HCT116 (cell line): ENCODE results near the gene BTBD16. TPM values are rescaled to one million over a fixed set of nuclear protein-coding genes. Genes with fewer than 3 reads are reported as not detected.

ENCODE experiments used
- ATAC-seq: fragments of 200-7000 bp; cut with Tn5 transposase; 2 replicates; pipeline ENCODE4 v1.9.1; 2020; ENCODE audit warnings: mild to moderate bottlenecking, moderate library complexity
- BruUV-seq: library from RNA; stranded (reverse); fragments of 400-500 nt; replicated peaks from 2 replicates; lab custom pipeline; 2021; lab: Mats Ljungman, UMichigan
- CTCF ChIA-PET: fragments of 300-600 bp; sonication (Branson Sonifier 250); formaldehyde crosslinking; loops from one replicate; lab custom pipeline; 2021; ENCODE audit warnings: antibody characterized with exemption; lab: Charles Lee
- POLR2A ChIA-PET: fragments of 300-600, 350-600 bp; sonication (Branson Sonifier 250); formaldehyde crosslinking; loops from one replicate; lab custom pipeline; 2021; ENCODE audit warnings: antibody characterized with exemption; lab: Charles Lee
- RAD21 ChIA-PET, 2 experiments: fragments of 300-600 bp; sonication (Branson Sonifier 250); formaldehyde crosslinking; loops; one replicate each; lab custom pipeline; 2023; ENCODE audit warnings: low total read pairs in 2 of 2; ENCODE audit not compliant: uncharacterized antibody in 2 of 2, unreplicated experiment in 2 of 2, low non-redundant PET in 1 of 2; lab: Charles Lee
- DNase-seq: peaks from one replicate; pipeline ENCODE4 v3.0.0-alpha.2; 2010; ENCODE audit warnings: low read depth, low spot score
- H2AFZ ChIP-seq: fragments of 200-600 bp; shearing (Covaris generic), sonication (generic); 2 replicates; pipeline ENCODE4 v1.6.1; 2017; ENCODE audit warnings: low read depth, mixed run types, mixed read lengths, antibody characterized with exemption, low read length; ENCODE audit not compliant: poor library complexity, severe bottlenecking
- H3K27ac ChIP-seq: 2 replicates; pipeline ENCODE4 v1.5.1; 2012; ENCODE audit warnings: low read depth, low read length
- H3K27me3 ChIP-seq: fragments of 200-600 bp; sonication (generic); 2 replicates; pipeline ENCODE4 v1.6.1; 2016; ENCODE audit warnings: mixed run types, low read length, mixed read lengths; ENCODE audit not compliant: insufficient read depth
- H3K36me3 ChIP-seq, 2 experiments: fragments of 200-500 bp in 1 of 2; fragments of 200-600 bp in 1 of 2; sonication (Bioruptor generic) in 1 of 2; sonication (generic) in 1 of 2; 2 replicates each; pipeline versions ENCODE4 v1.5.1 to v1.6.1; 2014 to 2016; ENCODE audit warnings: low read length in 2 of 2, inconsistent platforms in 1 of 2, mixed read lengths in 1 of 2, mixed run types in 1 of 2; ENCODE audit not compliant: insufficient read depth in 2 of 2, control insufficient read depth in 1 of 2
- H3K4me1 ChIP-seq, 2 experiments: fragments of 200-600 bp in 1 of 2; sonication (generic) in 1 of 2; 2 replicates each; pipeline versions ENCODE4 v1.5.1 to v1.6.1; 2012 to 2017; ENCODE audit warnings: low read length in 2 of 2, inconsistent platforms in 1 of 2, mild to moderate bottlenecking in 1 of 2, mixed read lengths in 1 of 2, mixed run types in 1 of 2, moderate library complexity in 1 of 2; ENCODE audit not compliant: insufficient read depth in 2 of 2, control insufficient read depth in 1 of 2
- H3K4me2 ChIP-seq: fragments of 200-600 bp; sonication (generic); 2 replicates; pipeline ENCODE4 v1.6.1; 2017; ENCODE audit warnings: mixed run types, low read length, mixed read lengths
- H3K4me3 ChIP-seq, 2 experiments: fragments of 200-600 bp in 1 of 2; sonication (generic) in 1 of 2; replicated peaks in 1 of 2; 2 replicates each; pipeline ENCODE4 v1.5.1; 2011 to 2016; ENCODE audit warnings: low read length in 2 of 2, control low read depth in 1 of 2, low read depth in 1 of 2, mild to moderate bottlenecking in 1 of 2, mixed read lengths in 1 of 2, mixed run types in 1 of 2
- H3K79me2 ChIP-seq: fragments of 200-600 bp; sonication (generic); 2 replicates; pipeline ENCODE4 v1.6.1; 2017; ENCODE audit warnings: mild to moderate bottlenecking, mixed run types, low read length, moderate library complexity, mixed read lengths; ENCODE audit not compliant: insufficient read depth
- H3K9ac ChIP-seq: fragments of 200-600 bp; sonication (generic); 2 replicates; pipeline ENCODE4 v1.6.1; 2016; ENCODE audit warnings: low read length, mixed read lengths
- H3K9me2 ChIP-seq: fragments of 200-600 bp; sonication (generic), shearing (Covaris generic); 2 replicates; pipeline ENCODE4 v1.6.1; 2017; ENCODE audit warnings: mixed run types, mild to moderate bottlenecking, moderate library complexity; ENCODE audit not compliant: insufficient read depth
- H3K9me3 ChIP-seq, 2 experiments: fragments of 200-500 bp in 1 of 2; fragments of 200-600 bp in 1 of 2; sonication (Bioruptor generic) in 1 of 2; sonication (generic) in 1 of 2; 2 replicates each; pipeline ENCODE4 v1.6.1; 2014 to 2017; ENCODE audit warnings: low read length in 2 of 2, mixed read lengths in 2 of 2, inconsistent platforms in 1 of 2, low read depth in 1 of 2, mild to moderate bottlenecking in 1 of 2, mixed run types in 1 of 2, moderate library complexity in 1 of 2; ENCODE audit not compliant: control insufficient read depth in 1 of 2, insufficient read depth in 1 of 2
- H4K20me1 ChIP-seq: fragments of 200-600 bp; sonication (generic), shearing (Covaris generic); 2 replicates; pipeline ENCODE4 v1.6.1; 2017; ENCODE audit warnings: mixed run types, mild to moderate bottlenecking, moderate library complexity; ENCODE audit not compliant: insufficient read depth
- ATF3 ChIP-seq: IDR thresholded peaks from 2 replicates; pipeline ENCODE4 v1.6.1; 2012
- CBX3 ChIP-seq: IDR thresholded peaks from 2 replicates; pipeline ENCODE4 v1.6.1; 2012; ENCODE audit warnings: low read depth
- CEBPB ChIP-seq: IDR thresholded peaks from 2 replicates; pipeline ENCODE4 v1.6.1; 2012; ENCODE audit warnings: low read depth
- CTCF ChIP-seq, 3 experiments: fragments of 200-600 bp in 1 of 3; sonication (generic) in 1 of 3; IDR thresholded peaks in 2 of 3; conservative IDR thresholded peaks in 1 of 3; 2 replicates each; pipeline ENCODE4 v1.5.1; 2012 to 2017; ENCODE audit warnings: low read depth in 2 of 3, low read length in 2 of 3, antibody characterized with exemption in 1 of 3, borderline replicate concordance in 1 of 3, control low read depth in 1 of 3, mild to moderate bottlenecking in 1 of 3, mixed read lengths in 1 of 3, mixed run types in 1 of 3, moderate library complexity in 1 of 3; ENCODE audit not compliant: insufficient read depth in 1 of 3
- EGR1 ChIP-seq: IDR thresholded peaks from 2 replicates; pipeline ENCODE4 v1.6.1; 2012; ENCODE audit warnings: low read depth
- ELF1 ChIP-seq: IDR thresholded peaks from 2 replicates; pipeline ENCODE4 v1.6.1; 2012; ENCODE audit warnings: low read depth, borderline replicate concordance
- EZH2phosphoT487 ChIP-seq: fragments of 200-600 bp; IDR thresholded peaks from 2 replicates; pipeline ENCODE4 v1.6.1; 2018; ENCODE audit warnings: antibody characterized with exemption, borderline replicate concordance
- JUND ChIP-seq: IDR thresholded peaks from 2 replicates; pipeline ENCODE4 v1.6.1; 2012
- POLR2A ChIP-seq: IDR thresholded peaks from 2 replicates; pipeline ENCODE4 v1.7.0; 2011; ENCODE audit warnings: borderline replicate concordance; ENCODE audit not compliant: insufficient read depth, insufficient read length; ENCODE audit errors: extremely low read depth
- POLR2AphosphoS5 ChIP-seq: IDR thresholded peaks from 2 replicates; pipeline ENCODE4 v1.6.1; 2011; ENCODE audit warnings: mild to moderate bottlenecking, low read depth, low read length, moderate library complexity
- SIN3A ChIP-seq: IDR thresholded peaks from 2 replicates; pipeline ENCODE4 v1.6.1; 2012; ENCODE audit warnings: low read depth
- SP1 ChIP-seq: IDR thresholded peaks from 2 replicates; pipeline ENCODE4 v1.6.1; 2012; ENCODE audit warnings: low read depth
- SRF ChIP-seq: IDR thresholded peaks from 2 replicates; pipeline ENCODE4 v1.6.1; 2012; ENCODE audit warnings: low read depth
- TCF7L2 ChIP-seq: IDR thresholded peaks from 2 replicates; pipeline ENCODE4 v1.7.0; 2011; ENCODE audit warnings: borderline replicate concordance, inconsistent platforms; ENCODE audit not compliant: insufficient read depth, insufficient read length; ENCODE audit errors: extremely low read depth
- ZBTB33 ChIP-seq: IDR thresholded peaks from 2 replicates; pipeline ENCODE4 v1.6.1; 2011; ENCODE audit warnings: mild to moderate bottlenecking, low read length, moderate library complexity; ENCODE audit not compliant: insufficient replicate concordance; ENCODE audit errors: extremely low read depth
- ZFX ChIP-seq: fragments of 450-650 bp; IDR thresholded peaks from 2 replicates; pipeline ENCODE4 v1.6.1; 2017
- ZNF274 ChIP-seq: fragments of 200-500 bp; sonication (Bioruptor generic); IDR thresholded peaks from 2 replicates; pipeline ENCODE4 v1.6.1; 2014; ENCODE audit warnings: mild to moderate bottlenecking, low read depth, low read length, inconsistent platforms
- intact Hi-C: fragments of 100-400 bp; cut with micrococcal nuclease; formaldehyde crosslinking; loops from 2 replicates; pipeline ENCODE4 v1.10.0; 2022
- total RNA-seq: library from RNA; stranded (reverse); gene quantifications from one replicate; pipeline ENCODE4 v1.2.1, GENCODE V29; 2021; ENCODE audit not compliant: unreplicated experiment

BTBD16 gene
- total RNA-seq, 1 experiment from 2014 or later = 0.27 TPM

DNA sequence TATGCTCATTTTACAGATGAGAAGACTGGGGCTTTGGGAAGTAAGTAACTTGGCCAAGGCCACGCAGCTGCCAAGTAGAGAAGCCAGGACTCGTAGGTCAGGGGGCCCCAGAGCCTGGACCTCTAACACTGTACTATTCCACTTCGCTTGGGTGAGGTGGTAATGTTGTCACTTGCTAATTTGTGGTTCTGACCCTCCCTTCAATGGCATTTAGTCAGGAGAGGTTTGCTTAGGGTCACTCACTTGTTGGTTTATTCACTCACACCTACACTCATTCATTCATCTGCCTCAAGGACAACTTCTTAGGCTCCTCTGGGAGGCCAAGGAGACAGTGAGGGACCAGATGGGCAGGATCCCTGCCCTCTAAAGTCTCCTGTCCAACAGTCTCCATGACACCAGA is 21.3 kb downstream of the BTBD16 start:
- no peaks in the 10 kb centered on the region for H3K27me3 ChIP-seq
- H3K4me3 ChIP-seq = no peak overlapping the region
- TF ChIP-seq CEBPB (no peak), CTCF (IDR thresholded peaks at IDR 0.05 in 2 of 3, conservative IDR thresholded peaks at IDR 0.05 in 1 of 3; ENCODE audit: borderline replicate concordance in 1 of 3, insufficient read depth in 1 of 3, low read depth in 2 of 3, low read length in 2 of 3) (no peak), SIN3A (no peak), SRF (no peak), ATF3 (no peak), ZBTB33 (no peak), EGR1 (no peak), POLR2A (no peak), CBX3 (no peak), POLR2AphosphoS5 (no peak), JUND (no peak), ZFX (no peak), EZH2phosphoT487 (no peak), ZNF274 (no peak), SP1 (no peak), TCF7L2 (no peak), ELF1 (no peak)
- H3K79me2 ChIP-seq = no peaks in the 10 kb centered on the region
- no peak overlapping the region for H3K9ac ChIP-seq
- POLR2A ChIA-PET = no interaction called here
- CTCF ChIA-PET = no interaction called here
- intact Hi-C loops = no loop called here
- no peaks in the 10 kb centered on the region for H4K20me1 ChIP-seq
- peaks cover under 1 to 23% of the 10 kb centered on the region in 2 experiments; a peak in 3 of 4 replicates for H3K4me1 ChIP-seq
- no peak overlapping the region for H3K27ac ChIP-seq
- no peaks in the 10 kb centered on the region for H3K9me3 ChIP-seq
- ATAC-seq (no peak), DNase-seq (no peak)
- RAD21 ChIA-PET = no interaction called here
- H3K9me2 ChIP-seq = no peaks in the 10 kb centered on the region
- no peak overlapping the region for H2AFZ ChIP-seq
- no TSS peak for BruUV-seq
- no peak overlapping the region for H3K4me2 ChIP-seq
- H3K36me3 ChIP-seq = no peaks in the 10 kb centered on the region
